Measurements from ENCODE around the gene ACTN4. TPM values are rescaled to one million over a fixed set of nuclear protein-coding genes. Genes with fewer than 3 reads are reported as not detected.
"Not testable (repeated sequence)": the region's sequence is repeated elsewhere in the genome, so short reads cannot be mapped to it uniquely, and the experiment has no call there.

ACTN4 gene
- total RNA-seq, 4 donors from 2014 or later: 342 to 463 (median 382) TPM

DNA sequence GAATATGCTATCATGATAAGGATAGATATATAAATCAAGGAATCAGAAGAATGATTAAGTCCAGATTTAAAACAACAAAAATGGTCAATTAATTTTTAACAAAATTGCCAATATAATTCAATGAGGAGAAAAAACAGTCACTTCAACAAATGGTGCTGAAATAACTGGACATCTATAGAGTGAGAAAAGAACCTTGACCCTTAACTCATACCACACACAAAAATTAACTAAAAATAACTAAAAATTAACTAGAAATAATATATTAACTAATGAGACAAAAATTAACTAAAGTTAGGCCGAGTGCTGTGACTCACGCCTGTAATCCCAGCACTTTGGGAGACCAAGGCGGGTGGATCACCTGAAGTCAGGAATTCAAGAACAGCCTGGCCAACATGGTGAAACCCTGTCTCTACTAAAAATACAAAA lies 116.4 kb downstream of the ACTN4 start:
- Histone ChIP-seq H3K27me3 (no peaks in the 10 kb centered on the region), H3K27ac (no peak overlapping the region), H3K4me3 (no peak overlapping the region), H3K4me1 (no peaks in the 10 kb centered on the region), H3K9me3 (no peaks in the 10 kb centered on the region), H3K36me3 (no peaks in the 10 kb centered on the region)
- no peak for DNase-seq (ENCODE audit: low spot score in 2 of 2)
- 94 to 98% methylated on average over 3 of the region's 3 CpGs for WGBS, 2 donors
- TF ChIP-seq POLR2A (IDR thresholded peaks at IDR 0.05): no peak
- no peak for TF ChIP-seq EP300 (IDR thresholded peaks at IDR 0.05)
- TF ChIP-seq, protein P1, sequence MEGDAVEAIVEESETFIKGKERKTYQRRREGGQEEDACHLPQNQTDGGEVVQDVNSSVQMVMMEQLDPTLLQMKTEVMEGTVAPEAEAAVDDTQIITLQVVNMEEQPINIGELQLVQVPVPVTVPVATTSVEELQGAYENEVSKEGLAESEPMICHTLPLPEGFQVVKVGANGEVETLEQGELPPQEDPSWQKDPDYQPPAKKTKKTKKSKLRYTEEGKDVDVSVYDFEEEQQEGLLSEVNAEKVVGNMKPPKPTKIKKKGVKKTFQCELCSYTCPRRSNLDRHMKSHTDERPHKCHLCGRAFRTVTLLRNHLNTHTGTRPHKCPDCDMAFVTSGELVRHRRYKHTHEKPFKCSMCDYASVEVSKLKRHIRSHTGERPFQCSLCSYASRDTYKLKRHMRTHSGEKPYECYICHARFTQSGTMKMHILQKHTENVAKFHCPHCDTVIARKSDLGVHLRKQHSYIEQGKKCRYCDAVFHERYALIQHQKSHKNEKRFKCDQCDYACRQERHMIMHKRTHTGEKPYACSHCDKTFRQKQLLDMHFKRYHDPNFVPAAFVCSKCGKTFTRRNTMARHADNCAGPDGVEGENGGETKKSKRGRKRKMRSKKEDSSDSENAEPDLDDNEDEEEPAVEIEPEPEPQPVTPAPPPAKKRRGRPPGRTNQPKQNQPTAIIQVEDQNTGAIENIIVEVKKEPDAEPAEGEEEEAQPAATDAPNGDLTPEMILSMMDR (IDR thresholded peaks at IDR 0.05): no peak

DNA sequence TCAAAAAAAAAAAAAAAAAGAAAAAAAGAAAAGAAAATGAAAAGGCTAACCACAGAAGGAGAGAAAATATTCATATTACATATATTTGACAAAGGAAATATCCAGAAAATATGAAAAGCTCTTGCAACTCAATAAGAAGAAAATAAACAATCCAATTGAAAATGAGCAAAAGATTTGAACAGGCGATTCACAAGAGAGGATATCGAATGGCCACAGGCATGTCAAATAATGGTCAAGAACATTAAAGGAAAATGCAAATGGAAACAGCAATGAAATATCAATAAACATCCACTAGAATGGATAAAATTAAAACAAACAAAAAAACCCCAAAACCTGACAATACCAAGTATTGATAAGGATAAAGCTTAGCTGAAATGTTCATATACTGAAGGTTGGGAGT lies 117.8 kb downstream of the ACTN4 start:
- Histone ChIP-seq H3K9me3 (no peaks in the 10 kb centered on the region), H3K27ac (no peak overlapping the region), H3K4me1 (peaks cover 0 to 9% (median 1%) of the 10 kb centered on the region in 4 donors), H3K36me3 (no peaks in the 10 kb centered on the region), H3K4me3 (no peak overlapping the region), H3K27me3 (no peaks in the 10 kb centered on the region)
- DNase-seq (ENCODE audit: low spot score in 2 of 2): no peak
- TF ChIP-seq POLR2A (IDR thresholded peaks at IDR 0.05): no peak
- 96 to 97% methylated on average over 2 of the region's 2 CpGs for WGBS, 2 donors

DNA sequence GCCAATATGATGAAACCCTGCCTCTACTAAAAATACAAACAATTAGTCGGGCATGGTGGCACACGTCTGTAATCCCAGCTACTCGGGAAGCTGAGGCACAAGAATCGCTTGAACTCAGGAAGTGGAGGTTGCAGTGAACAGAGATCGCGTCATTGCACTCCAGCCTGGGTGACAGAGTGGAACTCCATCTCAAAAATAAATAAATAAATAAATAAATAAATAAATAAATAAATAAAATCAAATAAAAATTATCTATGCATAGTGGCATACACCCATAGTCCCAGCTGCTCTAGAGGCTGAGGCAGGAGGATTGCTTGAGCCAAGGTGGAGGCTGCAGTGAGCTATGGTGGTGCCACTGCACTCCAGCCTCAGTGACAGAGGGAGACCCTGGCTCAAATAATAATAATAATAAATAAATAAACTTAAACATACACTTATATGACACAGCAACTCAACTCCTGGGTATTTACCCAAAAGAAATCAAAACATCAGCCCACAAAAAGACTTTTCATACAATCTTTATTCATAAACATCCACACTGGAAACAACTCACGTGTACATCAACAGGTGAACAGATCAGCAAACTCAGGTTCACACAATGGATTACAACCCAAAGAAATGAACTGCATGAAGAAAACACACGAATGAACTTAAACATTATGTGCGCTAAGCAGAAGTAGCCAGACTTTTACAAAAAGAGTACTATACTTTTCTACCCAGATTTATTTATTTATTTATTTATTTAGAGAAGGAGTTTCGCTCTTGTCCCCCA lies 119.0 kb downstream of the ACTN4 start:
- no peak for DNase-seq (ENCODE audit: low spot score in 2 of 2)
- H3K27ac ChIP-seq: no peak overlapping the region
- H3K4me3 ChIP-seq: no peak overlapping the region
- H3K36me3 ChIP-seq: no peaks in the 10 kb centered on the region
- no peak for TF ChIP-seq EP300 (IDR thresholded peaks at IDR 0.05)
- TF ChIP-seq, protein P1 (IDR thresholded peaks at IDR 0.05): no peak
- no peak for TF ChIP-seq POLR2A (IDR thresholded peaks at IDR 0.05)
- H3K27me3 ChIP-seq: no peaks in the 10 kb centered on the region
- WGBS, 2 donors: 85 to 89% methylated on average over 10 of the region's 10 CpGs
- peaks cover 0 to 9% (median 1%) of the 10 kb centered on the region in 4 donors for H3K4me1 ChIP-seq
- no peaks in the 10 kb centered on the region for H3K9me3 ChIP-seq

DNA sequence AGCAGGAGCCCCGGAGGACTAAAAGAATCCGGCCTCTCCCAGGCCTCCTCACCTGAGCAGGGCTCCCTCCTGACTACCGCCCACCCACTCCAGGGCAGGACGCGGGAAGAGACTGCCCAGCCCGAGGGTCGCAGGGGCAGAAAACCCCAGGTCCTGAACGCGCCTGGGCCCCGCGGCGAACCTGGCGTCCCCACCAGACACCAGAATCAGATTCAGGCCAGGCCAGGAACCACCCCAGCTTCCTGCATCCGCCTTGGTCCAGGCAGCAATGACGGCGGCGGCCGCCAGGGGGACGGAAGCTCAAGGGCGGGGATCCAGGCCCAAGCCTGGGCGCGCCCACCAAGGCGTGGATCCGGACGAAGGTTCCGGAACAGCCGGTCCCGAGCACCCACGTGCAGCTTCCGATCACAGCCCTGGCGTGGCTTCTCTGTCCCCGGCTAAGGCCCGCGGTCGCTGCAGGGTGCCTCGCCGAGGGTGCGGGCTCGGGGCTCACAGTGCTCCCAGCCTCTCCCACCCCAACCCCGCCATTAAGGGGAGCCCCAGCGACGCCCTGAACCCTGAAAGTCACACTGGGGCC lies 122.3 kb downstream of the ACTN4 start:
- Histone ChIP-seq H3K36me3 (no peaks in the 10 kb centered on the region), H3K9me3 (no peaks in the 10 kb centered on the region), H3K4me1 (peaks cover 0 to 9% (median 1%) of the 10 kb centered on the region in 4 donors), H3K27me3 (no peaks in the 10 kb centered on the region), H3K4me3 (peak overlapping the region; percentile 16 to 46 (median 28)), H3K27ac (peak overlapping the region in 3 of 4 donors; percentile 29 to 73 (median 53))
- 44 to 86% methylated on average over 3 to 9 of the region's 42 CpGs for WGBS, 2 donors
- peak; percentile 76 to 92 for DNase-seq (ENCODE audit: low spot score in 2 of 2)
- peak; percentile 39 to 85 for TF ChIP-seq EP300 (IDR thresholded peaks at IDR 0.05)
- peak in 1 of 2 donors; percentile 44 for TF ChIP-seq POLR2A (IDR thresholded peaks at IDR 0.05)
- TF ChIP-seq, protein P1 (IDR thresholded peaks at IDR 0.05): peak; percentile 48 to 97 (median 91)

DNA sequence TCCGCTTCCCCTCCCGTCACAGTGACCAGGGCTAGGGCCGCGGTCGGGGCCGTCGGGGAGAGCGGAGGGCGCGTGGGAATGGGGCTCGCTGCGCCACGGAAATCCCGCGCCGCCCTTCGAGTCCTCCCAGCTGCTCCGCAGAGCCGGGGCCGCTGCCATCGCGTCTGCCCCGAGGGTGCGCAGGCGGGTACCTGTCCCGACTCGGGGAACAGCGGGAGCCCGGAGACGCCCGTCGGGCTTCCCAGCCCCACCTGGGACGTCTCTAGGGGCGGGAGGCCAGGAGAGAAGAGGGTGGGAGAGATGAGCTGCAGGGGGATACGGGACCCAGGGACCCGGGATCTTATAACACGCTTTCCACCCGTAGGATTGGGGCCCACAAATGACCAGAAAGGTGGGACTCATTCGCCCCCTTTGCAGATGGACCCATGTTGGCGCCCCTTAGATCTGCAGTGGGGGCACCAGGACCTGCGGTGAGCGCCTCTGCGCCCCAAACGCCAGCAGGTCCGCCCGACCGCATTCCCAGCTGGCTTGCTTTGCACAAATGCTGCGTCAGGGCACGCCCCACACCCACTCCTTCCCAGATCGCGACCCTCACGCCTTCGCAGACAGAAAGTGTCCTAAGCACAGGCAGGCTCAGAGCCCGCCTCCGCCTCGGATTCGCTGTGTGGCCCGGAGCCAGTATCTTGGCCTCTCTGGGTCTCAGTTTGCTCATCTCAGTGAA lies 122.9 kb downstream of the ACTN4 start:
- DNase-seq (ENCODE audit: low spot score in 2 of 2); H3K4me1 ChIP-seq; H3K9me3 ChIP-seq; H3K36me3 ChIP-seq; H3K27me3 ChIP-seq: not testable (repeated sequence)
- H3K27ac ChIP-seq: peak overlapping the region in 1 of 4 donors; percentile 73
- peak overlapping the region; percentile 16 to 46 (median 28) for H3K4me3 ChIP-seq
- no CpG with 5 or more reads among the region's 58 CpGs for WGBS, 2 donors

DNA sequence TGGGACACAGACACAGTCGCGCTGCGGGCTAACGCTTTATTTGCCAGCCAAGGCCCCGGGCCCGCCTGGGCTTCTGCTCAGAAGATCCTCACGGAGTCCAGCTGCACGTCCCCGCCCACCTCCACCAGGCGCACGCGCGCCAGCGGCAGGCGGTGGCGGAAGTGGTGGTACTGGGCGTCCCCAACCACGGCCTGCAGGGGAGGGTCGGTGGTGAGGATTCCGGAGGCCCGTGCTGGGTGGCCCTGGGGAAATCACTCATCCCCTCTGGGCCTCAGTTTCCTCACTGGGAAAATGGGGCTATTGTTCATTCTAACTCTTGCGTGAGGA lies 123.5 kb downstream of the ACTN4 start:
- DNase-seq (ENCODE audit: low spot score in 2 of 2): not testable (repeated sequence)

DNA sequence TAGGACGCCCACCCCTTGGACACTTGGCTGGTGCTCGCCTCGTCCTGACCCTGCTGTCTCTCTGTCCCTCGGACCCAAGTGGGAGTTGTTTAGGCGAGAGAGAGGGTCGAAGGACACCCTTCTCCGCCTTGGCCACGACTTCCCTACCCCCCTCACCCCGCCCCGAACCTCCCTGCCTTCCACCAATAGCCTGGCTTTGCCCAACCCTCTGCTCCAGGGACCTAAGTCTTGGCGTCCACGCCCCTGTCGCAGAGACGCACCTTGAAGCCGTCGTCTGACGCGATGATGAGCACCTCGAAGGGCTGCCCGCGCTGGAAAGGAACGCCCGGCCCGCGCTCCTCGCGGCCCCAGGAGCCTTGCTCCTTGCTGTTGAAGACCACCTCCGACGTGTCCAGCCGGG lies 124.1 kb downstream of the ACTN4 start:
- not testable (repeated sequence) for H3K27me3 ChIP-seq; H3K36me3 ChIP-seq; H3K27ac ChIP-seq; H3K4me3 ChIP-seq; H3K4me1 ChIP-seq; H3K9me3 ChIP-seq; DNase-seq (ENCODE audit: low spot score in 2 of 2)
- no CpG with 5 or more reads among the region's 30 CpGs for WGBS, 2 donors

More for the DNA sequence above, 123.5 kb downstream of the ACTN4 start:
- no CpG with 5 or more reads among the region's 22 CpGs for WGBS, 2 donors
- not testable (repeated sequence) for H3K27me3 ChIP-seq, H3K4me1 ChIP-seq, H3K36me3 ChIP-seq, H3K9me3 ChIP-seq, H3K27ac ChIP-seq
- H3K4me3 ChIP-seq: peak overlapping the region in 1 of 4 donors; percentile 25
